IMR-90 (cell line): ENCODE results near the gene RNF141.

Experiments used
- BHLHE40 ChIP-seq: fragments of 150-350 bp; IDR thresholded peaks from 2 replicates; pipeline ENCODE4 v1.6.1; 2016; ENCODE audit warnings: mild to moderate bottlenecking, low read depth, low read length
- MAFK ChIP-seq: IDR thresholded peaks from 2 replicates; pipeline ENCODE4 v1.6.1; 2012; ENCODE audit warnings: low read depth, low read length, improper control_type of control experiment
- MAZ ChIP-seq: IDR thresholded peaks from 2 replicates; pipeline ENCODE4 v1.6.1; 2012; ENCODE audit warnings: low read depth, mild to moderate bottlenecking, low read length, improper control_type of control experiment, moderate library complexity, borderline replicate concordance
- MXI1 ChIP-seq: IDR thresholded peaks from 2 replicates; pipeline ENCODE4 v1.6.1; 2012; ENCODE audit warnings: low read depth, mild to moderate bottlenecking, low read length, moderate library complexity, borderline replicate concordance
- POLR2A ChIP-seq: IDR thresholded peaks from 2 replicates; pipeline ENCODE4 v1.6.1; 2012; ENCODE audit warnings: mild to moderate bottlenecking, low read depth, low read length
- RFX5 ChIP-seq: IDR thresholded peaks from 2 replicates; pipeline ENCODE4 v1.8.0; 2012; ENCODE audit warnings: low read depth, mild to moderate bottlenecking, low read length, moderate library complexity
- SMC3 ChIP-seq: fragments of 150-350 bp; IDR thresholded peaks from 2 replicates; pipeline ENCODE4 v1.6.1; 2016; ENCODE audit warnings: low read depth, mild to moderate bottlenecking, antibody characterized with exemption, low read length, moderate library complexity
- USF2 ChIP-seq: fragments of 150-350 bp; IDR thresholded peaks from 2 replicates; pipeline ENCODE4 v1.6.1; 2017; ENCODE audit warnings: mild to moderate bottlenecking, antibody characterized with exemption, low read length, low read depth
- TF ChIP-seq, protein P1 (sequence below): conservative IDR thresholded peaks from 2 replicates; pipeline ENCODE4 v1.5.1; 2012; ENCODE audit warnings: mild to moderate bottlenecking, low read depth, low read length, improper control_type of control experiment

DNA sequence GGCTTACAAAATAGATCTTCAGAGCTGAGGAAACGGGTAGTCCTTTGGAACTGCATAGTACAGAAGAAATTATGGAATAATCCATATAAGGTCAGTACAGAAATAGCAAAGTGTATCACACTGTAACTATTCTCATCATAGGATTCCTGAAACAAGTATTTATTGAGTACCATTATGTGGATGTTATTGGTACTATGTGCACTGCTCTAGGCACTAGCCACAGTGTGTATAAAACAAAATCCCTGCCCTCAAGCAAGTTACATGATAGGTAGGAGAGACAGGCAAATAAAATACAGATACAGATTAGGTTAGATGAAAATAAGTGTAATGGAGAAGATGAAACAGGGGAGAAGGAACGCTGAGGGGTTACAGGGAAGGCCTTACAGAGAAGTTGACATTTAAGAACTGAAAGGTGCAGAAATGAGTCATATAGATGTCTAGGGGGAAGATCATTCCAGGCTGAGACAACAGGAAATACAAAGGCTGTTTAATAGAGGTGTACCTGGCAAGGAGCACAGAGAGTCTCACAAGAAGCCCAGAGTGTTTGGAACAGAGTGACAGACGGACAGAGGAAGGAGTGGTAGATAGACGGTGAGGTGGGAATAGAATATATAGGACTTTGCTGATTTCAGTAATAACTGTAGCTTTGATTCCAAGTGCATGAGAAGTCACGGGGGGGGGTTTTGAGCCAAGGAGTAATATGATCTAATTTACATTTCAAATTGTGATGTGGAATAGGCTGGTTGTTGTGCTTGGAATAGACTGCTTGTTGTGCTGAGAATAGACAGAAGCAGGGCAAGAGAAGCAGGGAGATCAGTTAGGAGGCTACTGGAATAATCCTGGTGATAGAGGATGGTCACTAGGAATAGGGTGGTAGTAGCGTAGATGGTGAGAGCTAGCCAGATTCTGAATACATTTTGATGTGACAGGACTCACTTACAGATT lies 13.7 kb downstream of the RNF141 start:
- TF ChIP-seq SMC3 (no peak), RFX5 (no peak), MAFK (no peak), MXI1 (no peak), POLR2A (no peak), MAZ (no peak), BHLHE40 (no peak), USF2 (no peak)
- TF ChIP-seq, protein P1, sequence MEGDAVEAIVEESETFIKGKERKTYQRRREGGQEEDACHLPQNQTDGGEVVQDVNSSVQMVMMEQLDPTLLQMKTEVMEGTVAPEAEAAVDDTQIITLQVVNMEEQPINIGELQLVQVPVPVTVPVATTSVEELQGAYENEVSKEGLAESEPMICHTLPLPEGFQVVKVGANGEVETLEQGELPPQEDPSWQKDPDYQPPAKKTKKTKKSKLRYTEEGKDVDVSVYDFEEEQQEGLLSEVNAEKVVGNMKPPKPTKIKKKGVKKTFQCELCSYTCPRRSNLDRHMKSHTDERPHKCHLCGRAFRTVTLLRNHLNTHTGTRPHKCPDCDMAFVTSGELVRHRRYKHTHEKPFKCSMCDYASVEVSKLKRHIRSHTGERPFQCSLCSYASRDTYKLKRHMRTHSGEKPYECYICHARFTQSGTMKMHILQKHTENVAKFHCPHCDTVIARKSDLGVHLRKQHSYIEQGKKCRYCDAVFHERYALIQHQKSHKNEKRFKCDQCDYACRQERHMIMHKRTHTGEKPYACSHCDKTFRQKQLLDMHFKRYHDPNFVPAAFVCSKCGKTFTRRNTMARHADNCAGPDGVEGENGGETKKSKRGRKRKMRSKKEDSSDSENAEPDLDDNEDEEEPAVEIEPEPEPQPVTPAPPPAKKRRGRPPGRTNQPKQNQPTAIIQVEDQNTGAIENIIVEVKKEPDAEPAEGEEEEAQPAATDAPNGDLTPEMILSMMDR: no peak
